NOMO-1 treated with dmso at 0.1 percent for 144 hours (cell line): ENCODE results near the gene PRKAG1.
A peak's percentile ranks its signal among the peaks of the same experiment; 100 is the strongest.

ENCODE experiments used
- DNase-seq: peaks from one replicate; lab custom pipeline; 2025; ENCODE audit not compliant: unreplicated experiment; lab: John Stamatoyannopoulos, UW

Gene PRKAG1

GRCh38 chr12:49014547-49014946, 4.0 kb downstream of the PRKAG1 start:
- no peak for DNase-seq

DNA sequence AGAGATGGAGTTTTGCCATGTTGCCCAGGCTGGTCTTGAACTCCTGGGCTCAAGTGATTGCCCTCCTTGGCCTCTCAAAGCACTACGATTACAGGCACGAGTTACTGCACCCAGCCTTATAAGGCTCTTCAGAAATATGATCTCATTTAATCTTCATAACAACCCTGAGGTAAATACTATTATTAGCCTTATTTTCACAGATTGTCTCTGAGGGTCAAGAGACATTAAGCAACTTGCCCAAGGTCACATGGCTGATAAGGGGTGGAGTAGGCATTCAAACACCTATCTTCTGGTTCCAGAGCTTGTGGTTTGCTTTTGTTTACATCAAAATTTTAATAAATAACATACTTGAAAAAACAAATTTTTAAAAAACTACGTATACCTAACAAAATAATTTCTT, 5.1 kb downstream of the PRKAG1 start:
- DNase-seq, result no peak

- no peak for DNase-seq
These were observed 5.8 kb downstream of the PRKAG1 start for GRCh38 chr12:49012739-49013138.

- DNase-seq, result no peak
These were observed 8.4 kb downstream of the PRKAG1 start for GRCh38 chr12:49010092-49010668.

DNA sequence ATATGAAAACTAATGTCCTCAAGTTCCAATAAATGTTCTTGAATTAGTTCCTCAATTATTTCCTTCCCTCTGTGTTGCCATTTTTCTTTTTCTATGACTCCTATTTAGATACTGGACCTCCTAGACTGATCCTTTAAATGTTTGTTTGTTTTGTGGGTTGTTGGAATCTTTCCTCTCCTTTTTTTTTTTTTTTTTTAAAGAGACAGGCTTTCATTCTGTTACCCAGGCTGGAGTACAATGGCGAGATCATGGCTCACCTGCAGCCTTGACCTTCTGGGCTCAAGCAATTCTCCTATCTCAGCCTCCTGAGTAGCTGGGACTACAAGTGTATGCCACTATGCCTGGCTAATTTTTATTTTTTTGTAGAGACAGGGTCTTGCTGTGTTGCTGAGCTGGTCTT, 9.6 kb downstream of the PRKAG1 start:
- DNase-seq, result no peak

- DNase-seq, result no peak
These were observed 18.2 kb downstream of the PRKAG1 start for GRCh38 chr12:49000346-49000745.

DNA sequence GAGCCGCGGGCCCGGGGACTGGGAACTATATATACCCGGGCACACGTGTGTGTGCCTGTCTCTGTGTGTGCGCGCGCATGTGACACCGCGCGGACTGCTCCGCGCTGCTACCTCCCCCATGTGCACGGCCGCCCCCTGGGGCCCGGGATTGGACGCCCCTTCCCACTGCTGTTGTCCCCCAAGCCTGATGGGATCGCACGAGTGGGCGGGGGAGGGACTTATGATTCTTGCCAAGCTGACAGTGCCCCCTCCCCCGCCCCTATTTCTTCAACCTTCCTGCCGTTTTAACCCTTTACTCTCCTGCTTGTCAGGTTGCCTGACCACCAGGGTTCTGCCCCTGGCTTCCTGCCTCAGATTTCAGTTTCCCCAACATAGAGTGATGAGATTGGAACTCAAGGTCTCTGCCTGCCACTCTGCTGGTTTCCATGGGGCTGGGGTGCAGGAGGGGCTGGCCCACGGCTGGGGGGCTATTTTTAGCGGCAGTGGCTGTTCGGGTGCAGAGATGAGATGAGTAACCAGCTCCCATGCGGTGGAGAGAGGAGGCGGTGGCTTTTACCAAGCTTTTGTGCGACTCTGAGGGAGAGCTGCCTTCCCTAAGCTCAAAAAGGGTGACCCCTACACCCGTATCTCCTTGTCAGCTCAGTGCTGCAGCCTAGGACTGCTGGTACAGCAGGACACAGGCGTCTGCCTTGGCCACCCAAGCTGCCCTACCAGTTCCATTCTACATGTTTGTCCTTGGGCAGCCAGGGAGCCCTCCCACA, 19.0 kb downstream of the PRKAG1 start, which contains the start of gene DDN:
Gene DDN, minus strand, starts transcription at position 5 of the 761 bp plus-strand sequence. CDS start 88 bp downstream, outside the sequence.
- DNase-seq, result no peak

GRCh38 chr12:48998497-48999353, 19.9 kb downstream of the PRKAG1 start:
- DNase-seq, result no peak

GRCh38 chr12:48997719-48998496, 20.7 kb downstream of the PRKAG1 start:
- no peak for DNase-seq

DNA sequence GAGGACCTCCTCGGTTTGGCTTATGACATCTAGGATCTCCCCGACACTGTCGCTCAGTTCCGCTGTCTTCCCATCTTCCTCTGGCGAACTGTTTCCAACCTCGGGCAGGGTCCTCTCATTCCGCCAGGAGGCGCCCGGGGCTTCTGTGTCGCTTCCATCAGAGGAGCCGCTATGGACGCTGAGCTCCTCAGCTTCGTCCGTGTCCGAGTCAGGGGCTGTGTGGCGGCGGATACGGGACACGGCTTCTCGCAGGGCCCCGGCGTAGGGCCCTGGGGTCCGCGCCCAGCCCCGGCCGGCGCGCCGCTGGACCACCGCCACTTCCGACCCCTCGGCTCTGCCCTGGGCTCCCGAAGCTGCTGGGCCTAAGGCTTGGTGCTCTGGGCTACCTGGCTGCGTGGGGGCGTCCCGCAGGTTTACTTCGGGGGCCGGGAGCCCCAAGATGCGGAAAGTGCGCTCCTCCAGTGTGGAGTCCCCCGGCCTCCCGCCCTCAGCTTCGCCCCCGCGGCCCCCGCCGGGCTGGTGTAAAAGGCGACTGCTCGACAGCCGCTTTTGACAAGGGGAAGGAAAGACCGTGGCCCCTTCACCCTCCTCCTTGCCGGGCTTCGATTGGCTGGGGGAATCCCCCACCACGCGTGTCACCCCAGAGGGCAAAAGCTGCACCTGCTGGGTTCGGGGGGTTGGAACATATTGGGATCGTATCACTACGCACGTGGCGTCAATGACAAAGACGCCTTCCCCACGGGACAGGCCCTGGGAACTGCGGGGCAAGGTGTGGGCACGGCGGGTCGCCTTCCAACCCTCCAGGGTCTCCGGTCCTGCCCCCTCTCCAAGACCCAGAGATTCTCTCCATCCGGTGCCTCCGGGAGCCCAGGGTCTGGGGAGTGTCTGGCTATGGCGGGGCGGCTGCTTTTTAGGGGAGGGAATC, 21.5 kb downstream of the PRKAG1 start:
- peak; percentile 48 for DNase-seq

DNA sequence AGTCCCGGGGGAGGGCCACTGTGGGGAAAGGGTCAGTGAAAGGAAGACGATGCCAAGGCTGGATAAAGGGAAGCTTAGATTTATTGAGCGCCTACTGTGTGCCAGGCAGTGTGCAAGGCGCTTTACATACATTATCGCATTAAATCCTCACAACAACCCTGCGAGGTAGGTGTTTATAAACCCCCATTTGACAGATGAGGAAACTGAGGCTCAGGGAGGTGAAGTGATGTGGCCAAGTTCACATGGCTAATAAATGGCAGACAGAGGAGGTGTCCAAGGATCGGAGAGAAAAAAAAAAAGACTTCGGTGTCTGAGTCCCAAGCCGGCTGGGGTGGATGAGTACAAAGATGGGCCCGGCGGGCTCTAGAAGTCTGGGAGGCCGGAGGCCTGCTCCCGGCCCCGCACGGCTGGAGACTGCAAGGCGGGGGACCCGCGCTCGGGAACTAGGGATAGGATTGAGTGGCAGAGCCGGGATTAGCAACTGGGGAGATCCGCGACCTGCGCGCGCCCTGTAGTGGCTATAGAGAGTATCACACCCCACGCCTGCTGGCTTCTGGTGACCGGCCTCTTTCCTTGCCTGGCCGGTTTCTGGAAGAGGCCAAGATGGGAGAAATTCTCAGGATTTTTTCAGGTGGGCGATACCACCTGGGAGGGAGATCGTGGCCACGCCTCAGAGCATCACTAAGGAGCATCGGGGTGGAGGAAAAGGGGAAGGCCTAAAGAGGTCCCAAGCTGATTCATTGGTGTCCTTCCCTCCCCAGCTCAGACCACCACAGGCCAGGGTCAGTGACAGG, 23.3 kb downstream of the PRKAG1 start:
- no peak for DNase-seq

DNA sequence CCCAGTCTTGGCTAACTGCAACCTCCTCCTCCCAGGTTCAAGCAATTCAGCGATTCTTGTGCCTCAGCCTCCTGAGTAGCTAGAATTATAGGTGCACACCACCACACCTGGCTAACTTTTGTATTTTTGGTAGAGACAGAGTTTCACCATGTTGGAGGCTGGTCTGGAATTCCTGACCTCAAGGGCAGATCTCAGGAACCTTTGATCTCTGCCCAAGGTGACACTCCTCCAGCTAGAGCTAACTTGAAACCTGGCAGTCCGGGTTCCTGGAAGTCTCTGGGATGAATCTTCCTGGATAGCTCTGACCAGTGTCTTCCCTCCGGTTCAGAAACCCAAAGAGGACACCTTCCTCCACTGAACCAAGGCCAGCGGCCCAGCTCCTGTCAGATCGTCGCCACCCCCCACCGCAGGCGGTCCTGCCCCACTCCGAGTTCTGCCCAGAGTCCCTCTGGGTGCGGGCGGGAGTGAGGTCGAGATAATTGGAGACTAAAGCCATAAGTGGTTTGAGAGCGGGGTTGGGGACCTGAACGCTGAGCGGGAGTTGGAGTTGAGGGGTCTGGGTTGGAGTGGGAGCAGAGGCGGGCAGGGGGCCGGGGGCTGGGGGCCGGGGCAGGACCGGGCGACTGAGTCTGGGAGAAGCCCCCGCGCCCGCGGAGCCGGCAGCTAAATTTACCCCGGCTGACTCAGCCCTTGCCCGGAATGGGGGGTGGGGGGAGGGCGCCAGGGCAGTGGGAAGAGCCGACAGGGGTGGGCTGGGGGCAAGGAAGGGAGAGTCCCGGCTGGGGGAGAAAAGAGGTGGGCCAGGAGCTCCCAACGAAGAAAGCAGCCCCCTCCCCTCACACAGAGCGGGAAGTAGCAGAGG, 24.1 kb downstream of the PRKAG1 start:
- no peak for DNase-seq

- DNase-seq, result no peak
These were observed 24.8 kb downstream of the PRKAG1 start for GRCh38 chr12:48993787-48994186.

- DNase-seq, result no peak
These were observed 27.1 kb downstream of the PRKAG1 start for GRCh38 chr12:48991247-48992050.

GRCh38 chr12:48990552-48990951, 28.0 kb downstream of the PRKAG1 start:
- no peak for DNase-seq

- DNase-seq, result no peak
These were observed 30.4 kb downstream of the PRKAG1 start for GRCh38 chr12:48988030-48988649.

DNA sequence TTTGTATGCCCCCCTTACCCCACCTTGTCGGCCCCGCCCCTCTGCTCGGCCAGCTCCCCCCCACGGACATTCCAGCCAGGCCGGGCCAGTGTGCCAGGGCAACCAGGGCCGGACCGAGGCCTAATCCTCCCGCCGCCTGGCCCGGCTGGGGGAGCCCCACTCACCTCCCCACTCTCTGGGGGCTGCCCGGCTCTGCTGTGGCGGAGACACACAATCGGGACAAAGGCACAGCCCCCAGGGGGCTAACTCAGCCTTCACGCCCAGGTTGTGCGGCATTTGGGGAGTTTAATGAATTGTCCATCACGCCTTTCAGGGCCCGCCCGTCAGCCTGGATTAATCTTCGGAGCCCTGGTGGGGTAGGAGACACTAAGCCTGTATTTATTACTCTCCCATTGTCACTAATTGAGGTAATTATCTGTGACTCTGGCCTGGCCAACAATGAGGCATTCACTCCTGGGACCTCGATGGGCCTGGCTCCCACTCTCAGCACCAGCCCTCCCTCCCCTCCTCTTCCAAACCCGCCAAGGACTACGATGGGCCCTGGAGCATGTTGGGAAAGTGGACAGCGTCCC, 31.8 kb downstream of the PRKAG1 start:
- DNase-seq, result no peak
